ENCODE data around the gene DNPEP. TPM values are rescaled to one million over a fixed set of nuclear protein-coding genes. Genes with fewer than 3 reads are reported as not detected.

Gene DNPEP
- total and polyA plus RNA-seq, 2 of the 4 experiments (the other 2 are of a cell fraction): 74.2 to 89.4 TPM

DNA sequence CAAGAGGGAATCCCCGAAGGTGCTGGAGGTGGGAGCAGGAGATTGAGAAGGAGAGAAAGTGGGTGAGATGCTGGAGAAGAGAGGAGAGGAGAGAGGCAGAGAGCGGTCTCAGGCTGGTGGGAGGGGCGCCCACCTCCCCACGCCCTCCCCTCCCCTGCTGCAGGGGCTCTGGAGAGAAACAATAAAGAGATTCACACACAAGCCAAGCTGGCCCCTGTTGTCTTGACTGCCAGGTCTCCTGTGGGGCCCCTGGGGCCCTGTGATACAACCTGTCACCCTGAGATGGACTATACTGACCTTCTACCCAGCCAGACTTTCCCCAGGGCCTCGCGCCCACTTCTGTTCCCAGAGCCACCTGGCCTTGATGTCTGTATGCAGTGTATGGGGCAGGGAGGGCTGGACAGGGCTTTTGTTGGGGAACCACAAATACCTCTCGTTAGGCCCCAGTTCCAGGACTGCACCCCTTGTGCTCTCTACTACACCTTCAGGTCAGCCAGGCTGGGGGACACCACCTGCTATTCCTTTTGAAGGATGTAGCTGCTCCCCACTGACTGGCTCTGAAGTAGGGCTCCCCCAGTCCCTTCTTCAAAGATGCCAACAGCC is 38.9 kb upstream of the DNPEP start:
- Histone ChIP-seq H2AK9ac (replicated peaks; ENCODE audit: low read depth, low read length, poor library complexity) (no peak overlapping the region), H4K20me1 (ENCODE audit: insufficient read depth, low read length) (peaks cover 3% of the 10 kb centered on the region; the same call in 1 of the 2 replicates), H3K4me1 (ENCODE audit: control insufficient read depth, insufficient read depth, low read length) (peaks cover 13% of the 10 kb centered on the region), H3K18ac (ENCODE audit: low read depth, low read length) (no peak overlapping the region), H2BK120ac (ENCODE audit: low read depth, low read length) (no peak overlapping the region), H2AFZ (replicated peaks; ENCODE audit: low read length, poor library complexity) (no peak overlapping the region), H3K27ac (ENCODE audit: insufficient read depth, low read length) (no peak overlapping the region), H4K8ac (ENCODE audit: low read depth in 2 of 2, low read length in 2 of 2) (no peak overlapping the region), H3K4me2 (ENCODE audit: low read depth, low read length) (no peak overlapping the region), H2BK15ac (ENCODE audit: low read depth, low read length) (no peak overlapping the region), H2AK5ac (ENCODE audit: low read depth, low read length) (no peak overlapping the region), H3K9me3 (ENCODE audit: control insufficient read depth, insufficient read depth, low read length) (no peaks in the 10 kb centered on the region), H3K9me1 (ENCODE audit: insufficient read depth, low read length) (peaks cover 6% of the 10 kb centered on the region), H3K23ac (ENCODE audit: low read depth, low read length) (no peak overlapping the region), H3K14ac (replicated peaks; ENCODE audit: low read depth, low read length) (no peak overlapping the region), H4K5ac (ENCODE audit: low read depth, low read length) (no peak overlapping the region), H3K79me1 (ENCODE audit: low read depth in 1 of 2, low read length in 2 of 2) (no peaks in the 10 kb centered on the region), H3K27me3 (ENCODE audit: control insufficient read depth, insufficient read depth, low read length) (no peaks in the 10 kb centered on the region; the same call in 1 of the 2 replicates), H3K4me3 (ENCODE audit: insufficient read depth, low read depth, low read length) (no peak overlapping the region), H2BK20ac (ENCODE audit: low read depth, low read length) (no peak overlapping the region), H3K36me3 (ENCODE audit: control insufficient read depth, insufficient read depth, low read length) (no peaks in the 10 kb centered on the region), H3K56ac (ENCODE audit: extremely low read depth, insufficient read depth, low read length) (no peak overlapping the region), H4K91ac (ENCODE audit: insufficient read depth, low read depth, low read length) (no peak overlapping the region), H3K4ac (ENCODE audit: low read depth, low read length) (no peak overlapping the region), H2BK5ac (ENCODE audit: low read depth, low read length, poor library complexity, severe bottlenecking) (no peak overlapping the region), H3K9ac (ENCODE audit: low read depth, low read length) (no peak overlapping the region)
- ChIA-PET CTCF (no interaction called here), POLR2A (ENCODE audit: unreplicated experiment) (no interaction called here)
- no peak for TF ChIP-seq SMC3 (IDR thresholded peaks at IDR 0.05; ENCODE audit: low read depth, low read length)
- no peak for TF ChIP-seq POLR2A (IDR thresholded peaks at IDR 0.05; ENCODE audit: low read depth, low read length)
- TF ChIP-seq RFX5 (IDR thresholded peaks at IDR 0.05; ENCODE audit: low read depth, low read length): no peak
- TF ChIP-seq MAFK (IDR thresholded peaks at IDR 0.05; ENCODE audit: low read depth, low read length): no peak
- no peak for TF ChIP-seq NFE2L2 (IDR thresholded peaks at IDR 0.05; ENCODE audit: low read depth, low read length)
- no peak for TF ChIP-seq MXI1 (IDR thresholded peaks at IDR 0.05; ENCODE audit: borderline replicate concordance, low read depth, low read length)
- TF ChIP-seq FOS (IDR thresholded peaks at IDR 0.05; ENCODE audit: low read depth, low read length): no peak
- TF ChIP-seq, protein P1, sequence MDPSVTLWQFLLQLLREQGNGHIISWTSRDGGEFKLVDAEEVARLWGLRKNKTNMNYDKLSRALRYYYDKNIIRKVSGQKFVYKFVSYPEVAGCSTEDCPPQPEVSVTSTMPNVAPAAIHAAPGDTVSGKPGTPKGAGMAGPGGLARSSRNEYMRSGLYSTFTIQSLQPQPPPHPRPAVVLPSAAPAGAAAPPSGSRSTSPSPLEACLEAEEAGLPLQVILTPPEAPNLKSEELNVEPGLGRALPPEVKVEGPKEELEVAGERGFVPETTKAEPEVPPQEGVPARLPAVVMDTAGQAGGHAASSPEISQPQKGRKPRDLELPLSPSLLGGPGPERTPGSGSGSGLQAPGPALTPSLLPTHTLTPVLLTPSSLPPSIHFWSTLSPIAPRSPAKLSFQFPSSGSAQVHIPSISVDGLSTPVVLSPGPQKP (IDR thresholded peaks at IDR 0.05; ENCODE audit: borderline replicate concordance, low read depth, low read length): no peak
- no peak for TF ChIP-seq RCOR1 (IDR thresholded peaks at IDR 0.05; ENCODE audit: insufficient replicate concordance, low read length)
- TF ChIP-seq, protein P2, sequence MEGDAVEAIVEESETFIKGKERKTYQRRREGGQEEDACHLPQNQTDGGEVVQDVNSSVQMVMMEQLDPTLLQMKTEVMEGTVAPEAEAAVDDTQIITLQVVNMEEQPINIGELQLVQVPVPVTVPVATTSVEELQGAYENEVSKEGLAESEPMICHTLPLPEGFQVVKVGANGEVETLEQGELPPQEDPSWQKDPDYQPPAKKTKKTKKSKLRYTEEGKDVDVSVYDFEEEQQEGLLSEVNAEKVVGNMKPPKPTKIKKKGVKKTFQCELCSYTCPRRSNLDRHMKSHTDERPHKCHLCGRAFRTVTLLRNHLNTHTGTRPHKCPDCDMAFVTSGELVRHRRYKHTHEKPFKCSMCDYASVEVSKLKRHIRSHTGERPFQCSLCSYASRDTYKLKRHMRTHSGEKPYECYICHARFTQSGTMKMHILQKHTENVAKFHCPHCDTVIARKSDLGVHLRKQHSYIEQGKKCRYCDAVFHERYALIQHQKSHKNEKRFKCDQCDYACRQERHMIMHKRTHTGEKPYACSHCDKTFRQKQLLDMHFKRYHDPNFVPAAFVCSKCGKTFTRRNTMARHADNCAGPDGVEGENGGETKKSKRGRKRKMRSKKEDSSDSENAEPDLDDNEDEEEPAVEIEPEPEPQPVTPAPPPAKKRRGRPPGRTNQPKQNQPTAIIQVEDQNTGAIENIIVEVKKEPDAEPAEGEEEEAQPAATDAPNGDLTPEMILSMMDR (conservative IDR thresholded peaks at IDR 0.05; ENCODE audit: low read depth, low read length): no peak
- TF ChIP-seq CEBPB (IDR thresholded peaks at IDR 0.05; ENCODE audit: low read depth, low read length): no peak
- TF ChIP-seq USF2 (IDR thresholded peaks at IDR 0.05; ENCODE audit: low read depth, low read length): no peak
- TF ChIP-seq MAZ (IDR thresholded peaks at IDR 0.05; ENCODE audit: borderline replicate concordance, low read depth, low read length): no peak
- no peak for TF ChIP-seq CHD1 (IDR thresholded peaks at IDR 0.05; ENCODE audit: low read depth, low read length)
- TF ChIP-seq RAD21 (IDR thresholded peaks at IDR 0.05; ENCODE audit: low read length): no peak
- no peak for TF ChIP-seq BHLHE40 (IDR thresholded peaks at IDR 0.05; ENCODE audit: low read depth, low read length)
- WGBS, 2 experiments (ENCODE audit: extremely low coverage in 2 of 2, insufficient read length in 1 of 2): 80% methylated on average over 1 of the region's 7 CpGs; no CpG with 5 or more reads in 1 of the 2 experiments
- in situ Hi-C loops (cut with MboI; ENCODE audit: low sequenced_read_pairs): no loop called here
- ATAC-seq (ENCODE audit: low read depth) (no peak), DNase-seq (no peak)
- BruUV-seq (replicated peaks): no TSS peak
- intact Hi-C loops (cut with micrococcal nuclease): no loop called here
- dilution Hi-C loops (cut with HindIII; ENCODE audit: low sequenced_read_pairs, unreplicated experiment): no loop called here

Measured in IMR-90 (cell line).